GM21515 (cell line): ENCODE results near the gene TPPP.
"Not testable (repeated sequence)": the region's sequence is repeated elsewhere in the genome, so short reads cannot be mapped to it uniquely, and the experiment has no call there.

Source experiments
- ATAC-seq: cut with Tn5 transposase; IDR thresholded peaks from one replicate; pipeline ENCODE4 v1.9.1; 2021; ENCODE audit not compliant: unreplicated experiment

TPPP gene

GRCh38 chr5:628351-629205 is 64.6 kb downstream of the TPPP start:
- not testable (repeated sequence) for ATAC-seq

- no peak for ATAC-seq
These were observed 65.3 kb downstream of the TPPP start for GRCh38 chr5:627840-628239.

- no peak for ATAC-seq
These were observed 66.3 kb downstream of the TPPP start for GRCh38 chr5:626850-627249.

- no peak for ATAC-seq
These were observed 67.6 kb downstream of the TPPP start for GRCh38 chr5:625516-625915.

- ATAC-seq: no peak
These were observed 68.3 kb downstream of the TPPP start for GRCh38 chr5:624951-625230.

- no peak for ATAC-seq
These were observed 68.8 kb downstream of the TPPP start for GRCh38 chr5:624118-624950.

GRCh38 chr5:623531-623930 is 69.6 kb downstream of the TPPP start:
- ATAC-seq: no peak

- no peak for ATAC-seq
These were observed 70.1 kb downstream of the TPPP start for GRCh38 chr5:622946-623522.

GRCh38 chr5:622359-622758 is 70.8 kb downstream of the TPPP start:
- no peak for ATAC-seq

- no peak for ATAC-seq
These were observed 71.8 kb downstream of the TPPP start for GRCh38 chr5:621341-621761.

GRCh38 chr5:620586-621180 is 72.5 kb downstream of the TPPP start:
- no peak for ATAC-seq

- no peak for ATAC-seq
These were observed 73.0 kb downstream of the TPPP start for GRCh38 chr5:620152-620551.

- ATAC-seq: no peak
These were observed 73.7 kb downstream of the TPPP start for GRCh38 chr5:619444-619843.

- ATAC-seq: no peak
These were observed 74.7 kb downstream of the TPPP start for GRCh38 chr5:618450-618849.

GRCh38 chr5:617896-618295 is 75.3 kb downstream of the TPPP start:
- no peak for ATAC-seq

GRCh38 chr5:616484-617039 is 76.6 kb downstream of the TPPP start:
- no peak for ATAC-seq

GRCh38 chr5:612498-613424 is 80.4 kb downstream of the TPPP start:
- ATAC-seq: peak; percentile 20

- ATAC-seq: peak; percentile 76
These were observed 81.2 kb downstream of the TPPP start, which contains the start of gene CEP72 for GRCh38 chr5:611731-612486. Gene CEP72, plus strand, starts transcription at chr5:612340. Its CDS starts 22 bp downstream, at chr5:612362.
